22Rv1 (cell line): Measurements from ENCODE around the gene MT1E.
"Not testable (repeated sequence)": the region's sequence is repeated elsewhere in the genome, so short reads cannot be mapped to it uniquely, and the experiment has no call there.

Experiments used
- H3K27ac ChIP-seq: fragments of 450-650 bp; 2 replicates; pipeline ENCODE4 v1.5.1; 2017
- CTCF ChIP-seq: fragments of 450-650 bp; IDR thresholded peaks from 2 replicates; pipeline ENCODE4 v1.5.1; 2017; ENCODE audit warnings: mild to moderate bottlenecking
- ZFX ChIP-seq: fragments of 450-650 bp; IDR thresholded peaks from 2 replicates; pipeline ENCODE4 v1.6.1; 2017; ENCODE audit warnings: antibody characterized with exemption, borderline replicate concordance

The MT1E gene

GRCh38 chr16:56662357-56663354 lies 37.1 kb downstream of the MT1E start:
- TF ChIP-seq CTCF (no peak), ZFX (no peak)
- no peak overlapping the region for H3K27ac ChIP-seq

- TF ChIP-seq ZFX (no peak), CTCF (no peak)
- no peak overlapping the region for H3K27ac ChIP-seq
These were observed 38.9 kb downstream of the MT1E start for GRCh38 chr16:56664506-56664905.

- H3K27ac ChIP-seq = not testable (repeated sequence)
These were observed 40.0 kb downstream of the MT1E start for GRCh38 chr16:56665286-56666261.

GRCh38 chr16:56667581-56668571 lies 42.3 kb downstream of the MT1E start, which contains the start of gene MT1G:
TSS of gene MT1G (minus strand) at chr16:56668065. CDS start at chr16:56667993, 72 bp downstream.
- H3K27ac ChIP-seq = no peak within 1 kb of the TSS
- no peak for TF ChIP-seq ZFX
- no peak for TF ChIP-seq CTCF

- no peak within 1 kb of the TSS for H3K27ac ChIP-seq
These were observed 43.6 kb downstream of the MT1E start, which contains the start of gene MT1H for GRCh38 chr16:56669005-56669839. TSS of gene MT1H (plus strand) at chr16:56669814. CDS start at chr16:56669885, 71 bp downstream.

More at GRCh38 chr16:56669005-56669839, 43.6 kb downstream of the MT1E start, which contains the start of gene MT1H:
- TF ChIP-seq CTCF = no peak
- no peak for TF ChIP-seq ZFX
